Measurements from ENCODE around the gene SLC4A4. TPM values are rescaled to one million over a fixed set of nuclear protein-coding genes. Genes with fewer than 3 reads are reported as not detected.

Gene SLC4A4
- total and polyA plus RNA-seq, 2 experiments from 2014 or later: 9.6 to 14.2 TPM

GRCh38 chr4:71498002-71498401 lies 159.2 kb downstream of the SLC4A4 start:
- Histone ChIP-seq H3K9me2 (replicated peaks; ENCODE audit: insufficient read depth) (no peaks in the 10 kb centered on the region), H3K27ac (no peak overlapping the region), H4K20me1 (ENCODE audit: insufficient read depth, poor library complexity, severe bottlenecking) (no peaks in the 10 kb centered on the region), H3K9me3 (ENCODE audit: low read depth) (no peaks in the 10 kb centered on the region), H2AFZ (no peak overlapping the region), H3K27me3 (no peaks in the 10 kb centered on the region), H3K4me3 (no peak overlapping the region), H3K4me2 (no peak overlapping the region), H3K4me1 (ENCODE audit: insufficient read depth) (no peaks in the 10 kb centered on the region), H3K79me2 (no peaks in the 10 kb centered on the region), H3K36me3 (replicated peaks; ENCODE audit: insufficient read depth, low read depth) (no peaks in the 10 kb centered on the region)
- WGBS (ENCODE audit: low lambda C conversion rate, missing lambda C conversion rate): 27% methylated on average over 2 of the region's 2 CpGs
- TF ChIP-seq EZH2phosphoT487 (IDR thresholded peaks at IDR 0.05; ENCODE audit: low read depth, severe bottlenecking, unreplicated experiment) (no peak), EZH2 (IDR thresholded peaks at IDR 0.05; ENCODE audit: borderline replicate concordance) (no peak), CTCF (IDR thresholded peaks at IDR 0.05; ENCODE audit: poor library complexity) (no peak)
- no peak for DNase-seq (ENCODE audit: low spot score)

GRCh38 chr4:71498625-71499024 lies 159.8 kb downstream of the SLC4A4 start:
- DNase-seq (ENCODE audit: low spot score): no peak
- H3K9me3 ChIP-seq (ENCODE audit: low read depth): no peaks in the 10 kb centered on the region
- H3K4me1 ChIP-seq (ENCODE audit: insufficient read depth): no peaks in the 10 kb centered on the region
- H3K9me2 ChIP-seq (replicated peaks; ENCODE audit: insufficient read depth): no peaks in the 10 kb centered on the region
- H4K20me1 ChIP-seq (ENCODE audit: insufficient read depth, poor library complexity, severe bottlenecking): no peaks in the 10 kb centered on the region
- no peak overlapping the region for H3K4me2 ChIP-seq
- H3K79me2 ChIP-seq: no peaks in the 10 kb centered on the region
- TF ChIP-seq EZH2phosphoT487 (IDR thresholded peaks at IDR 0.05; ENCODE audit: low read depth, severe bottlenecking, unreplicated experiment) (no peak), CTCF (IDR thresholded peaks at IDR 0.05; ENCODE audit: poor library complexity) (no peak), EZH2 (IDR thresholded peaks at IDR 0.05; ENCODE audit: borderline replicate concordance) (no peak)
- no peak overlapping the region for H3K27ac ChIP-seq
- no peaks in the 10 kb centered on the region for H3K27me3 ChIP-seq
- H2AFZ ChIP-seq: no peak overlapping the region
- no peak overlapping the region for H3K4me3 ChIP-seq
- H3K36me3 ChIP-seq (replicated peaks; ENCODE audit: insufficient read depth, low read depth): no peaks in the 10 kb centered on the region

- Histone ChIP-seq H3K36me3 (replicated peaks; ENCODE audit: insufficient read depth, low read depth) (no peaks in the 10 kb centered on the region), H3K4me2 (no peak overlapping the region), H3K4me3 (no peak overlapping the region), H4K20me1 (ENCODE audit: insufficient read depth, poor library complexity, severe bottlenecking) (no peaks in the 10 kb centered on the region), H3K27ac (no peak overlapping the region), H3K4me1 (ENCODE audit: insufficient read depth) (no peaks in the 10 kb centered on the region), H3K9me3 (ENCODE audit: low read depth) (no peaks in the 10 kb centered on the region), H3K79me2 (no peaks in the 10 kb centered on the region), H3K27me3 (no peaks in the 10 kb centered on the region), H2AFZ (no peak overlapping the region), H3K9me2 (replicated peaks; ENCODE audit: insufficient read depth) (no peaks in the 10 kb centered on the region)
- DNase-seq (ENCODE audit: low spot score): no peak
- 97% methylated on average over 7 of the region's 7 CpGs for WGBS (ENCODE audit: low lambda C conversion rate, missing lambda C conversion rate)
- no peak for TF ChIP-seq EZH2 (IDR thresholded peaks at IDR 0.05; ENCODE audit: borderline replicate concordance)
These were observed 163.2 kb downstream of the SLC4A4 start for GRCh38 chr4:71501992-71502391.

- no peaks in the 10 kb centered on the region for H3K9me2 ChIP-seq (replicated peaks; ENCODE audit: insufficient read depth)
- no peak overlapping the region for H3K4me3 ChIP-seq
- DNase-seq (ENCODE audit: low spot score): no peak
- no peak overlapping the region for H3K4me2 ChIP-seq
- no peaks in the 10 kb centered on the region for H3K9me3 ChIP-seq (ENCODE audit: low read depth)
- 95% methylated on average over 2 of the region's 2 CpGs for WGBS (ENCODE audit: low lambda C conversion rate, missing lambda C conversion rate)
- H2AFZ ChIP-seq: no peak overlapping the region
- H3K79me2 ChIP-seq: no peaks in the 10 kb centered on the region
- no peaks in the 10 kb centered on the region for H3K4me1 ChIP-seq (ENCODE audit: insufficient read depth)
- H3K27ac ChIP-seq: no peak overlapping the region
- H4K20me1 ChIP-seq (ENCODE audit: insufficient read depth, poor library complexity, severe bottlenecking): no peaks in the 10 kb centered on the region
- H3K27me3 ChIP-seq: no peaks in the 10 kb centered on the region
- no peak for TF ChIP-seq CTCF (IDR thresholded peaks at IDR 0.05; ENCODE audit: poor library complexity)
- TF ChIP-seq EZH2phosphoT487 (IDR thresholded peaks at IDR 0.05; ENCODE audit: low read depth, severe bottlenecking, unreplicated experiment): no peak
- no peak for TF ChIP-seq EZH2 (IDR thresholded peaks at IDR 0.05; ENCODE audit: borderline replicate concordance)
- H3K36me3 ChIP-seq (replicated peaks; ENCODE audit: insufficient read depth, low read depth): no peaks in the 10 kb centered on the region
These were observed 179.6 kb downstream of the SLC4A4 start for GRCh38 chr4:71518283-71518989.
